MCF 10A (cell line): Measurements from ENCODE around the gene ZNF512. TPM values are rescaled to one million over a fixed set of nuclear protein-coding genes. Genes with fewer than 3 reads are reported as not detected.

Experiments used
- BruUV-seq: library from RNA; stranded (reverse); fragments of 400-500 nt; replicated peaks from 2 replicates; lab custom pipeline; 2021; lab: Mats Ljungman, UMichigan
- CTCF ChIA-PET: fragments of 300-600 bp; sonication (Branson Sonifier 250); formaldehyde crosslinking; extraction: SDS; loops from one replicate; lab custom pipeline; 2021; ENCODE audit warnings: antibody characterized with exemption, inconsistent platforms; lab: Yijun Ruan, JAX
- POLR2A ChIA-PET: fragments of 300-600, 350-650 bp; sonication (Branson Sonifier 250); formaldehyde crosslinking; extraction: SDS; loops from one replicate; lab custom pipeline; 2020; ENCODE audit warnings: antibody characterized with exemption, inconsistent platforms; lab: Yijun Ruan, JAX
- DNase-seq: peaks from one replicate; pipeline ENCODE4 v3.0.0-alpha.2; 2018; ENCODE audit not compliant: unreplicated experiment
- H3K27ac Mint-ChIP-seq: one replicate; pipeline ENCODE4 v1.8.0; 2022; ENCODE audit warnings: mild to moderate bottlenecking, low read depth, mixed read lengths; ENCODE audit not compliant: unreplicated experiment
- H3K27me3 Mint-ChIP-seq: one replicate; pipeline ENCODE4 v1.8.0; 2022; ENCODE audit warnings: mixed read lengths; ENCODE audit not compliant: insufficient read depth, unreplicated experiment
- H3K36me3 Mint-ChIP-seq: one replicate; pipeline ENCODE4 v1.8.0; 2022; ENCODE audit warnings: mild to moderate bottlenecking, moderate library complexity, mixed read lengths; ENCODE audit not compliant: insufficient read depth, unreplicated experiment
- H3K4me1 Mint-ChIP-seq: one replicate; pipeline ENCODE4 v1.8.0; 2022; ENCODE audit warnings: mixed read lengths; ENCODE audit not compliant: insufficient read depth, unreplicated experiment
- H3K4me3 Mint-ChIP-seq: one replicate; pipeline ENCODE4 v1.8.0; 2022; ENCODE audit warnings: mild to moderate bottlenecking, moderate library complexity, mixed read lengths; ENCODE audit not compliant: unreplicated experiment
- H3K9me3 Mint-ChIP-seq: one replicate; pipeline ENCODE4 v1.8.0; 2022; ENCODE audit warnings: mixed read lengths; ENCODE audit not compliant: unreplicated experiment
- intact Hi-C: fragments of 100-400 bp; cut with micrococcal nuclease; formaldehyde crosslinking; loops from 2 replicates; pipeline ENCODE4 v1.14.1; 2022
- total RNA-seq: library from RNA; stranded (reverse); gene quantifications from 2 replicates; pipeline ENCODE4 v1.2.3, GENCODE V29; 2022
- TF ChIP-seq, protein P1 (sequence below): fragments of 200-600 bp; IDR thresholded peaks from one replicate; pipeline ENCODE4 v1.8.0; 2022; ENCODE audit warnings: antibody characterized with exemption, mild to moderate bottlenecking; ENCODE audit not compliant: unreplicated experiment

ZNF512 gene
- total RNA-seq, 1 experiment from 2014 or later: 19.9 TPM

DNA sequence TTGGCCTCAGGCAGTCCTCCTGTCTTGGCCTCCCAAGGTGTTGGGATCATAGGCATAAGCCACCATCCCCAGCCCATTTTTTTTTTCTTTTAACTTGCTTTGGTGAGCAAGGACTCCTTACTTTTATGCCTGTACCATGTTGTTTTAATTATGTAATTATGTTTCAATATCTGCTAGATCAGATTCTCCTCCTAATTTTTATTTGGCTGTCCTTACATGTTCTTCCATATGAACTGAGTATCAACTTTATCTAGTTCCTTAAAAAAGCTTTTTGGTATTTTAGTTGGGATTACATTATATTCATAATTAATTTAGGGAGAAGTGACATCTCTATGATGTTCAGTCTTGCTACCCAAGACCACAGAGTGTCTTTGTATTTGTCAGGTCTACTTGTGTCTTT lies 62.4 kb downstream of the ZNF512 start:
- H3K27me3 Mint-ChIP-seq: no peaks in the 10 kb centered on the region
- DNase-seq: no peak
- ChIA-PET POLR2A (interaction anchor here (0.7 kb wide), 1 partner anchor 239 kb away, joined by 3 read pairs; no protein-coding TSS in a partner anchor), CTCF (interaction anchor here (0.6 to 1.7 kb wide), 3 partner anchors 9 to 210 kb away, joined by 3 to 4 read pairs (median 4); no protein-coding TSS in a partner anchor)
- no TSS peak for BruUV-seq
- H3K36me3 Mint-ChIP-seq: peaks cover 75% of the 10 kb centered on the region
- TF ChIP-seq, protein P1, sequence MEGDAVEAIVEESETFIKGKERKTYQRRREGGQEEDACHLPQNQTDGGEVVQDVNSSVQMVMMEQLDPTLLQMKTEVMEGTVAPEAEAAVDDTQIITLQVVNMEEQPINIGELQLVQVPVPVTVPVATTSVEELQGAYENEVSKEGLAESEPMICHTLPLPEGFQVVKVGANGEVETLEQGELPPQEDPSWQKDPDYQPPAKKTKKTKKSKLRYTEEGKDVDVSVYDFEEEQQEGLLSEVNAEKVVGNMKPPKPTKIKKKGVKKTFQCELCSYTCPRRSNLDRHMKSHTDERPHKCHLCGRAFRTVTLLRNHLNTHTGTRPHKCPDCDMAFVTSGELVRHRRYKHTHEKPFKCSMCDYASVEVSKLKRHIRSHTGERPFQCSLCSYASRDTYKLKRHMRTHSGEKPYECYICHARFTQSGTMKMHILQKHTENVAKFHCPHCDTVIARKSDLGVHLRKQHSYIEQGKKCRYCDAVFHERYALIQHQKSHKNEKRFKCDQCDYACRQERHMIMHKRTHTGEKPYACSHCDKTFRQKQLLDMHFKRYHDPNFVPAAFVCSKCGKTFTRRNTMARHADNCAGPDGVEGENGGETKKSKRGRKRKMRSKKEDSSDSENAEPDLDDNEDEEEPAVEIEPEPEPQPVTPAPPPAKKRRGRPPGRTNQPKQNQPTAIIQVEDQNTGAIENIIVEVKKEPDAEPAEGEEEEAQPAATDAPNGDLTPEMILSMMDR: no peak
- intact Hi-C loops: no loop called here
- no peaks in the 10 kb centered on the region for H3K4me1 Mint-ChIP-seq
- H3K9me3 Mint-ChIP-seq: no peaks in the 10 kb centered on the region
- no peak overlapping the region for H3K27ac Mint-ChIP-seq
- H3K4me3 Mint-ChIP-seq: no peak overlapping the region

DNA sequence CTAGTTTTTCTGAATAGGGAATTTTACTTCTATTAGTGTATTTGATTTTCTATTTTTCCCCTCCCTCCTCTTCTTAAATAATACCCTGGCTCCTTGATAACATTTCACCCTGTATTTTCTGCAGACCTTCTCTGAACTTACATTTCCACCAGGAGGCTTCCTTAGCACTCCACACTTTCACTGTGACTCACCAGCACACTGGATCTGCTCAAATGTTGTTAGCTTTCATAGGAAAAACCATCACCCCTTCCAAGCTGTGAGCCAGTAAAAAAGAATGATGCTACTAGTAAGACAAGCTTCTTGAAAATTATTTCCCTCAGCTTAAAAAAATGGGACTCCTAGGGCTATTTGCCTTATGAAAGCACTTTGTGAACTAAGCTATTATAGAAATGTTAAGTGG lies 64.4 kb downstream of the ZNF512 start:
- H3K9me3 Mint-ChIP-seq: no peaks in the 10 kb centered on the region
- H3K4me1 Mint-ChIP-seq: no peaks in the 10 kb centered on the region
- CTCF ChIA-PET: interaction anchor here (1.0 kb wide), 1 partner anchor 36 kb away, joined by 3 read pairs; no protein-coding TSS in a partner anchor
- no TSS peak for BruUV-seq
- peaks cover 77% of the 10 kb centered on the region for H3K36me3 Mint-ChIP-seq
- H3K27me3 Mint-ChIP-seq: no peaks in the 10 kb centered on the region
- POLR2A ChIA-PET: interaction anchor here (0.6 to 2.4 kb wide), 5 partner anchors 9 to 157 kb away, joined by 3 to 7 read pairs (median 3); partner anchors contain the start of genes IFT172, SLC4A1AP and SUPT7L
- intact Hi-C loops: no loop called here
- no peak overlapping the region for H3K4me3 Mint-ChIP-seq
- TF ChIP-seq, protein P1: no peak
- DNase-seq: no peak
- H3K27ac Mint-ChIP-seq: no peak overlapping the region

DNA sequence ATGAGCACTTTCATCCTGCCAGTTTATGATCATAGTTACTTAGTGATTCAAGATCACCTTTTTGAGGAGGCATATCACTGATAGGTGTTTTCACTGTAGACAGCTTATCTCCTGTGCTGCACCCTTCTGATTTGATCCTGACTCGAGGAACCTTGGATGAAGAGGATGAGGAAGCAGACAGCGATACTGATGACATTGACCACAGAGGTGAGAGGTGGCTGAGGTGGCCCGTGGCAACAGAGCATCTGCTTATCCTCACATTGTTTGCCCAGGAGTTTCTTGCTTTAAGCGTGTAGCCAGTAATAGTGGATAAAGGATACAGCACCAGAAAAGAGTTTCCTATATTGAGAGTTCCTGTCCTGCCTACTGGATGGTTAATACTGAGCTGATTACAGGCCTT lies 64.9 kb downstream of the ZNF512 start:
- no peak for DNase-seq
- CTCF ChIA-PET: interaction anchor here (0.6 to 1.6 kb wide), 3 partner anchors 35 to 1293 kb away, joined by 3 to 5 read pairs (median 3); no protein-coding TSS in a partner anchor
- H3K27me3 Mint-ChIP-seq: no peaks in the 10 kb centered on the region
- no TSS peak for BruUV-seq
- intact Hi-C loops: no loop called here
- peaks cover 4% of the 10 kb centered on the region for H3K4me1 Mint-ChIP-seq
- H3K4me3 Mint-ChIP-seq: no peak overlapping the region
- peaks cover 75% of the 10 kb centered on the region for H3K36me3 Mint-ChIP-seq
- TF ChIP-seq, protein P1: no peak
- H3K27ac Mint-ChIP-seq: peak overlapping the region; percentile 51
- POLR2A ChIA-PET: interaction anchor here (0.7 to 2.4 kb wide), 4 partner anchors 8 to 158 kb away, joined by 3 to 7 read pairs (median 4); partner anchors contain the start of genes IFT172, SLC4A1AP and SUPT7L
- no peaks in the 10 kb centered on the region for H3K9me3 Mint-ChIP-seq

DNA sequence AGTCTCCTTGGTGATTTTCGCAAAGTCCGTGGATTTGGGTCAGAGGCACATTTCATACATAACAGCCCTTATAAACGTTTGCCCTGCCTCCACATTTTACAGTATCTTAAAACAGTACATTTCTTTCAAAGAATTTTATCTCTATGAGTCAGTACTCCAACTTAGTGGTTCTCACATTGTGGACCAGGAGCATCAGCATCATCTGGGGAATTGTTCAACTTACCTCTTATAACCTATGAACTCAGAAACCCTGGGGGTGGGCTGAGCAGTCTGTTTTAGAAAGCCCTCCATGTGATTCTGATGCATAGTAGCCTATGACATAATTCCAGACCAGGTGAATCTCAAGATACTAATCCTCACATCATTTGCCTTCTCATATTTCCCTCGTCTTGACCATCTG lies 68.2 kb downstream of the ZNF512 start:
- Mint-ChIP-seq H3K4me1 (peaks cover 25% of the 10 kb centered on the region), H3K36me3 (peaks cover 81% of the 10 kb centered on the region), H3K27ac (no peak overlapping the region), H3K27me3 (no peaks in the 10 kb centered on the region), H3K4me3 (no peak overlapping the region), H3K9me3 (no peaks in the 10 kb centered on the region)
- BruUV-seq: no TSS peak
- TF ChIP-seq, protein P1: no peak
- ChIA-PET POLR2A (interaction anchor here (1.0 kb wide), 1 partner anchor 23 kb away, joined by 3 read pairs; no protein-coding TSS in a partner anchor), CTCF (interaction anchor here (1.2 kb wide), 1 partner anchor 33 kb away, joined by 3 read pairs; no protein-coding TSS in a partner anchor)
- intact Hi-C loops: no loop called here
- DNase-seq: no peak
